Measurements from ENCODE around the gene PAK1. TPM values are rescaled to one million over a fixed set of nuclear protein-coding genes. Genes with fewer than 3 reads are reported as not detected.

The PAK1 gene
- total RNA-seq, 2 experiments from 2014 or later, result 66.1 to 75.5 TPM

GRCh38 chr11:77418971-77419597, 54.8 kb downstream of the PAK1 start:
- ATAC-seq, result no peak
- H3K27ac Mint-ChIP-seq, result no peak overlapping the region
- peaks cover 11% of the 10 kb centered on the region for H3K4me1 Mint-ChIP-seq
- DNase-seq, result no peak
- peaks cover 3% of the 10 kb centered on the region for H3K27me3 Mint-ChIP-seq
- no peaks in the 10 kb centered on the region for H3K9me3 Mint-ChIP-seq (ENCODE audit: low read depth)
- H3K36me3 Mint-ChIP-seq, result no peaks in the 10 kb centered on the region
- H3K4me3 Mint-ChIP-seq, result no peak overlapping the region
- CTCF ChIA-PET, result no interaction called here

- CTCF ChIA-PET, result no interaction called here
- no peaks in the 10 kb centered on the region for H3K9me3 Mint-ChIP-seq (ENCODE audit: low read depth)
These were observed 55.5 kb downstream of the PAK1 start for GRCh38 chr11:77418155-77418970.

DNA sequence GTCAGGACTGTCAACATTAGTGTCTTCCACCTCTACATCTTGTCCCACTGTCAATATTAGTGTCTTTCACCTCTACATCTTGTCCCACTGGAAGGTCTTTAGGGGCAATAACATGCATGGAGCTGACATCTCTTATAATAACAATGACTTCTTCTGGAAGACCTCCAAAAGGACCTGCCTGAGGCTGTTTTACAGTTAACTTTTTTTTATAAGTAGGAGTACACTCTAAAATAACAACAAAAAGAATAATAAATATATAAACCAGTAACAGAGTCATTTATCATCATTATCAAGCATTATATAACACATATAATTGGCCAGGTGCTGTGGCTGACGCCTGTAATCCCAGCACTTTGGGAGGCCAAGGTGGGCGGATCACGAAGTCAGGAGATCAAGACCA, 57.5 kb downstream of the PAK1 start:
- no peaks in the 10 kb centered on the region for H3K9me3 Mint-ChIP-seq (ENCODE audit: low read depth)
- CTCF ChIA-PET, result no interaction called here
- ATAC-seq (no peak), DNase-seq (no peak)
- H3K4me1 Mint-ChIP-seq, result peaks cover 14% of the 10 kb centered on the region
- no peak overlapping the region for H3K27ac Mint-ChIP-seq
- H3K36me3 Mint-ChIP-seq, result no peaks in the 10 kb centered on the region
- H3K4me3 Mint-ChIP-seq, result no peak overlapping the region
- H3K27me3 Mint-ChIP-seq, result no peaks in the 10 kb centered on the region

More at GRCh38 chr11:77418155-77418970, 55.5 kb downstream of the PAK1 start:
- DNase-seq (no peak), ATAC-seq (no peak)
- Mint-ChIP-seq H3K27me3 (peaks cover 2% of the 10 kb centered on the region), H3K4me3 (no peak overlapping the region), H3K36me3 (no peaks in the 10 kb centered on the region), H3K27ac (no peak overlapping the region), H3K4me1 (peaks cover 11% of the 10 kb centered on the region)

- Mint-ChIP-seq H3K4me1 (peaks cover 31% of the 10 kb centered on the region), H3K27ac (no peak overlapping the region), H3K36me3 (peaks cover 5% of the 10 kb centered on the region), H3K9me3 (ENCODE audit: low read depth) (no peaks in the 10 kb centered on the region), H3K4me3 (no peak overlapping the region), H3K27me3 (no peaks in the 10 kb centered on the region)
- DNase-seq (no peak), ATAC-seq (no peak)
- CTCF ChIA-PET, result interaction anchor here (1.6 kb wide), 1 partner anchor 11 kb away, joined by 5 read pairs; no protein-coding TSS in a partner anchor
These were observed 59.9 kb downstream of the PAK1 start for GRCh38 chr11:77413850-77414460.

DNA sequence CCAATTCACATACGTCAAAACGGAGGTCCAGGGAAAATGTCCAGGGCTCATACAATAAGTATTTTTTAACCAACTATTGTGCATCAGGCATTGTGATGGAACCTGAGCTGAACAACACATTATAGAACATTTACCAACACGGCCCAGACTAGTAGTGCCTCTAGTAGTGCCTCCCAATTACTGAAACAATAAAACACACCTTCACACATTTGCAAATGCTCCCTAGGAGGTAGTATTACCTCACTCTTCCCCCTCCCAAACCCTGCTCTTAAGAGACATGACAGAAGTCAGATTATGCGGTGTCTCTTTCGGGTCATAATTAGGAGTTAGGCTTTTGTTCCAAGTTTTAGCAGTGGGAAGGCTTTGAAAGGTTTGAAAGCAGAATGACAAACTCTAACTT, 61.1 kb downstream of the PAK1 start:
- CTCF ChIA-PET, result interaction anchor here (0.9 to 2.0 kb wide), 9 partner anchors 10 to 365 kb away, joined by 3 to 10 read pairs (median 5); no protein-coding TSS in a partner anchor
- H3K36me3 Mint-ChIP-seq, result peaks cover 15% of the 10 kb centered on the region

GRCh38 chr11:77411717-77412441, 62.0 kb downstream of the PAK1 start:
- peak; percentile 97 for ATAC-seq
- H3K9me3 Mint-ChIP-seq (ENCODE audit: low read depth), result no peaks in the 10 kb centered on the region
- peak; percentile 88 for DNase-seq

More for the DNA sequence above, 61.1 kb downstream of the PAK1 start:
- peak overlapping the region; percentile 8 for H3K4me3 Mint-ChIP-seq
- no peak for ATAC-seq
- peak overlapping the region; percentile 26 for H3K27ac Mint-ChIP-seq
- no peaks in the 10 kb centered on the region for H3K9me3 Mint-ChIP-seq (ENCODE audit: low read depth)
- no peak for DNase-seq
- peaks cover 32% of the 10 kb centered on the region for H3K4me1 Mint-ChIP-seq
- H3K27me3 Mint-ChIP-seq, result no peaks in the 10 kb centered on the region

GRCh38 chr11:77411137-77411707, 62.7 kb downstream of the PAK1 start:
- no peaks in the 10 kb centered on the region for H3K27me3 Mint-ChIP-seq
- peaks cover 39% of the 10 kb centered on the region for H3K4me1 Mint-ChIP-seq
- CTCF ChIA-PET, result interaction anchor here (0.6 to 2.2 kb wide), 13 partner anchors 8 to 364 kb away, joined by 3 to 11 read pairs (median 5); no protein-coding TSS in a partner anchor
- peak overlapping the region; percentile 87 for H3K27ac Mint-ChIP-seq
- peaks cover 20% of the 10 kb centered on the region for H3K36me3 Mint-ChIP-seq
- peak; percentile 53 for DNase-seq
- H3K9me3 Mint-ChIP-seq (ENCODE audit: low read depth), result no peaks in the 10 kb centered on the region
- peak overlapping the region; percentile 91 for H3K4me3 Mint-ChIP-seq
- ATAC-seq, result peak; percentile 58

More at GRCh38 chr11:77411717-77412441, 62.0 kb downstream of the PAK1 start:
- Mint-ChIP-seq H3K4me1 (peaks cover 39% of the 10 kb centered on the region), H3K36me3 (peaks cover 18% of the 10 kb centered on the region), H3K27me3 (no peaks in the 10 kb centered on the region), H3K27ac (peak overlapping the region; percentile 87), H3K4me3 (peak overlapping the region; percentile 91)
- CTCF ChIA-PET, result interaction anchor here (0.6 to 2.2 kb wide), 13 partner anchors 9 to 365 kb away, joined by 3 to 11 read pairs (median 5); no protein-coding TSS in a partner anchor

DNA sequence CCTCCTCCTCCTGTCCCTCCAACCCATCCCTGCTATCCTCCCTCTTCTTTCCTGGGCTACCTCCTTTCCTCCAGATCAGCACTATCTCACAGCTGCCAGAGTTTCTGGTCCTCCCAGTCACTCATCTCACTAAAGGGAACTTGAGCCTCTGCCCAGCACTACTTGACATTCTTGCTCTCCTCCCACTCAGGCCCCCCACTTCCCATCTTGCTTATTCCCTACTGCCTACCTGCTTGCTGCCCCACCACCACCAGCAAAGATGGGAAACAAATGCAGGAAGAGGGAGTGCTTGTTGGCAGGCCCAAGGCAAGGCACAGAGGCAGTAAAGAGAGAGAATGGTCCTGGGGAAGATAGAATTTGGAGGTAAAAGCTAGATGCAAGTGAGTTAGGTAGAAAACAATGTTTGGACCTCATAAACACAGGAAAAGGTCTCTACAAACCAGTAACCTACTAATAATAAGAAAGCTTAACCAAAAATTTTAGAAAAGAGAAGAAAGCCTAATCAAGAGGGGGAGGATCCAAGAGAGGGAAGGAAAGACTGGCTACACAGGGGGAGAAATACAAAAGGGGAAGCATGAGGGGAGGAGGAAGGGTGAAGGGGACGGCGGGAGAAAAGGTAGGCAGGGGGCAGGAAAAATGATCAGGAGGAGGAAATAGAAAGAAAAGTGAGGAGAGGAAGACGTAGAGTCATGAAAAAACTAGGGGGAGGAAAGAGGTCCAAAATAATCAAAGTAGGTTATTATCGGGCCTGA, 63.6 kb downstream of the PAK1 start:
- Mint-ChIP-seq H3K4me3 (peak overlapping the region; percentile 91), H3K27ac (no peak overlapping the region), H3K36me3 (peaks cover 20% of the 10 kb centered on the region), H3K4me1 (peaks cover 39% of the 10 kb centered on the region), H3K27me3 (no peaks in the 10 kb centered on the region), H3K9me3 (ENCODE audit: low read depth) (no peaks in the 10 kb centered on the region)
- ATAC-seq (no peak), DNase-seq (no peak)
- CTCF ChIA-PET, result interaction anchor here (1.0 to 2.2 kb wide), 3 partner anchors 57 to 138 kb away, joined by 3 to 10 read pairs (median 3); no protein-coding TSS in a partner anchor

DNA sequence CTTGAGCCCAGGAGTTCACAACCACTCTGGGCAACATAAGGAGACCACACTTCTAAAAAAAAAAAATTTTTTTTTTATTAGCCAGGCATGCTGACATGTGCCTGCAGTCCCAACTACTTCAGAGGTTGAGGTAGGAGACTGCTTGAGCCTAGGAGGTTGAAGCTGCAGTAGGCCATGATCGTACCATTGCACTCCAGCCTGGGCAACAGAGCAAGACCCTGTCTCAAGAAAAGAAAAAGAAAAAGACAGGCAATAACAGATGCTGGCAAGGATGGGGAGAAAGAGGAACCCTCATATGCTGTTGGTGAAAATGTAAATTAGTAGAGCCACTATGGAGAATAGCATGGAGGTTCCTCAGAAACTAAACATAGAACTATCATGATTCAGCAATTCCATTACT, 64.8 kb downstream of the PAK1 start:
- Mint-ChIP-seq H3K4me3 (no peak overlapping the region), H3K27me3 (no peaks in the 10 kb centered on the region), H3K4me1 (peaks cover 39% of the 10 kb centered on the region), H3K9me3 (ENCODE audit: low read depth) (no peaks in the 10 kb centered on the region), H3K27ac (no peak overlapping the region), H3K36me3 (peaks cover 20% of the 10 kb centered on the region)
- DNase-seq, result no peak
- CTCF ChIA-PET, result no interaction called here
- ATAC-seq, result no peak

DNA sequence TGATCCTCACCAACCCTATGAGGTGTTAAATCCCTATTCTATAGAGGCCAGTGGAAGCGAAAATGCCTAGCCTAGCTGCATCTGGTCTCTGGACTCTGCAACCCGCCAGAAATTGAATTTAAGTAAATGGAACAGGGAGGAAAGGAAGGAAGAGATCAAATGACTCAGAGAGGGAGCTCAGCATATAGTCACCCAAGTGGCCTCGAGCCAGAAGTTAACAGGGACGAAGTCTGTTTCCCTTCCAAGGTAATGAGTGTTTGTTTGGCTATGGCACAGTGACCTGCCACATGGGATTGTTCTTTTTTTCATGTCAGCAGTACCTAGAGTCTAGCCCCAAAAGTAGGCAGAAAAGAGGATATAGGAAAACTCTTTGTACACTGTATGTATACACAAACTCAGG, 66.3 kb downstream of the PAK1 start:
- H3K4me3 Mint-ChIP-seq, result no peak overlapping the region
- H3K27ac Mint-ChIP-seq, result no peak overlapping the region
- peaks cover 50% of the 10 kb centered on the region for H3K4me1 Mint-ChIP-seq
- H3K27me3 Mint-ChIP-seq, result no peaks in the 10 kb centered on the region
- CTCF ChIA-PET, result no interaction called here
- ATAC-seq (no peak), DNase-seq (no peak)
- H3K36me3 Mint-ChIP-seq, result peaks cover 33% of the 10 kb centered on the region
- no peaks in the 10 kb centered on the region for H3K9me3 Mint-ChIP-seq (ENCODE audit: low read depth)

DNA sequence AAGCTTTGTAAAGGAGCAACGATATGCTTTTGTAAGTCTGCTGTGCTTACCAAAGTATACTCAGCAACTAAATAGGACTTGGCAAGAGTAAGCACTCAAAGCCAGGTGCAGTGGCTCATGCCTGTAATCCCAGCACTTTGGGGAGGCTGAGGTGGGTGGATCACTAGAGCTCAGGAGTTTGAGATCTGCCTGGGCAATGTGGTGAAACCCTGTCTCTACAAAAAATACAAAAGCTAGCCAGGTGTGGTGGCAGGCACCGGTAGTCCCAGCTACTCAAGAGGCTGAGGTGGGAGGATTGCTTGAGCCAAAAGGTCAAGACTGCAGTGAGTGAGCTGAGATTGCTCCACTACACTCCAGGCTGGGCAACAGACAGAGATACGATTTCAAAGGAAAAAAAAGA, 67.5 kb downstream of the PAK1 start:
- Mint-ChIP-seq H3K27me3 (no peaks in the 10 kb centered on the region), H3K9me3 (ENCODE audit: low read depth) (no peaks in the 10 kb centered on the region), H3K4me3 (no peak overlapping the region), H3K36me3 (peaks cover 37% of the 10 kb centered on the region), H3K4me1 (peaks cover 53% of the 10 kb centered on the region), H3K27ac (no peak overlapping the region)
- CTCF ChIA-PET, result no interaction called here
- DNase-seq (no peak), ATAC-seq (no peak)

DNA sequence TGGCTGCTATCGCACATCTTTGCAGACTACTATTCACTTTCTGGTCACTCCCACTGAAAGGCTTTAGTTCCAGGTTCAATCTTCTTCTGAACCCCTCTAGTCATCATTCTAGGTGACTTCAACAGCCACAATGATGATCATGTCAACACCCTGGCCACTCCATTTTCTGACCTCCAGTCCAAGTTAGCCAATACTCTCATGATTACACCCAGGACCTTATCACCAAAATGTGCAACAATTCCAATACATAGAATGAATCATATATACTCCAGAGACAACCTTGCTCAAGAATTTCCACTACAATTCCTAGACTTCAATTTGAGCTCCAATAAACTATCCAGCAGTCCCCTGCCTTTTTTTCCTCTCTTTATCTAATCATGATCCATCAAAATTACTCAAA, 70.7 kb downstream of the PAK1 start:
- Mint-ChIP-seq H3K4me1 (peaks cover 33% of the 10 kb centered on the region), H3K9me3 (ENCODE audit: low read depth) (no peaks in the 10 kb centered on the region), H3K4me3 (no peak overlapping the region), H3K36me3 (peaks cover 41% of the 10 kb centered on the region), H3K27ac (no peak overlapping the region), H3K27me3 (no peaks in the 10 kb centered on the region)
- ATAC-seq, result no peak
- CTCF ChIA-PET, result interaction anchor here (1.0 to 1.5 kb wide), 3 partner anchors 8 to 27 kb away, joined by 3 to 5 read pairs (median 4); no protein-coding TSS in a partner anchor
- no peak for DNase-seq

Measured in activated CD8-positive, alpha-beta memory T cell treated with anti-CD3 and anti-CD28 coated beads, Interleukin-2, amount 10 ng/mL, durations not matched to agents 7 days and 5 days (primary cell).